IPS-NIHi7 (cell line): ENCODE measurements around the gene SENP2.
"Not testable (repeated sequence)": the region's sequence is repeated elsewhere in the genome, so short reads cannot be mapped to it uniquely, and the experiment has no call there.

Experiments
- DNase-seq: peaks from one replicate; pipeline ENCODE4 v3.0.0; 2012; ENCODE audit warnings: mixed read lengths; ENCODE audit errors: extremely low spot score

Gene SENP2

GRCh38 chr3:185647880-185648210, 61.8 kb downstream of the SENP2 start:
- no peak for DNase-seq

GRCh38 chr3:185648396-185648795, 62.3 kb downstream of the SENP2 start:
- DNase-seq: no peak

GRCh38 chr3:185649414-185649813, 63.3 kb downstream of the SENP2 start:
- DNase-seq: no peak

GRCh38 chr3:185651971-185652370, 65.9 kb downstream of the SENP2 start:
- no peak for DNase-seq

GRCh38 chr3:185653949-185654757, 68.1 kb downstream of the SENP2 start:
- no peak for DNase-seq

- DNase-seq: no peak
These were observed 68.7 kb downstream of the SENP2 start for GRCh38 chr3:185654758-185655145.

GRCh38 chr3:185655426-185656320, 69.6 kb downstream of the SENP2 start:
- no peak for DNase-seq

- no peak for DNase-seq
These were observed 70.3 kb downstream of the SENP2 start for GRCh38 chr3:185656321-185656840.

- no peak for DNase-seq
These were observed 71.1 kb downstream of the SENP2 start for GRCh38 chr3:185657211-185657610.

- no peak for DNase-seq
These were observed 71.8 kb downstream of the SENP2 start for GRCh38 chr3:185657691-185658503.

GRCh38 chr3:185658504-185658912, 72.4 kb downstream of the SENP2 start:
- DNase-seq: no peak

- DNase-seq: no peak
These were observed 72.8 kb downstream of the SENP2 start for GRCh38 chr3:185658943-185659342.

GRCh38 chr3:185659942-185660921, 74.1 kb downstream of the SENP2 start:
- peak; percentile 94 for DNase-seq

- DNase-seq: not testable (repeated sequence)
These were observed 75.2 kb downstream of the SENP2 start for GRCh38 chr3:185661296-185661695.

- no peak for DNase-seq
These were observed 75.7 kb downstream of the SENP2 start for GRCh38 chr3:185661772-185662171.

- no peak for DNase-seq
These were observed 77.8 kb downstream of the SENP2 start for GRCh38 chr3:185663929-185664328.

GRCh38 chr3:185667574-185667973, 81.5 kb downstream of the SENP2 start:
- DNase-seq: no peak

- peak; percentile 81 for DNase-seq
These were observed 91.2 kb downstream of the SENP2 start for GRCh38 chr3:185677146-185677829.

- DNase-seq: no peak
These were observed 91.9 kb downstream of the SENP2 start for GRCh38 chr3:185678027-185678426.

- no peak for DNase-seq
These were observed 94.1 kb downstream of the SENP2 start for GRCh38 chr3:185680231-185680630.
